K562 (cell line): ENCODE results near the gene A1BG. TPM values are rescaled to one million over a fixed set of nuclear protein-coding genes. Genes with fewer than 3 reads are reported as not detected.

Experiments used
- ARID1B ChIP-seq: fragments of 450-650 bp; IDR thresholded peaks from 2 replicates; pipeline ENCODE4 v1.6.1; 2016; ENCODE audit warnings: antibody characterized with exemption, mild to moderate bottlenecking, inconsistent platforms
- BACH1 ChIP-seq: fragments of 200-800 bp; sonication (Bioruptor generic); IDR thresholded peaks from 2 replicates; pipeline ENCODE4 v1.6.1; 2016; ENCODE audit warnings: missing genetic modification characterization, missing compliant biosample characterization
- BRD4 ChIP-seq: fragments of 200-600 bp; sonication (generic); IDR thresholded peaks from 2 replicates; pipeline ENCODE4 v1.6.1; 2017; ENCODE audit warnings: inconsistent platforms
- CREM ChIP-seq: IDR thresholded peaks from 2 replicates; pipeline ENCODE4 v1.6.1; 2014; ENCODE audit warnings: antibody characterized with exemption, low read depth
- ETS2 ChIP-seq: IDR thresholded peaks from 2 replicates; pipeline ENCODE4 v1.6.1; 2016; ENCODE audit warnings: borderline replicate concordance, missing genetic modification characterization, mild to moderate bottlenecking, moderate library complexity, missing compliant biosample characterization; ENCODE audit not compliant: poor library complexity, severe bottlenecking
- KLF16 ChIP-seq: IDR thresholded peaks from 2 replicates; pipeline ENCODE4 v1.6.1; 2016; ENCODE audit warnings: antibody characterized with exemption
- LARP7 ChIP-seq: fragments of 450-650 bp; IDR thresholded peaks from 2 replicates; pipeline ENCODE4 v1.6.1; 2016
- LCOR ChIP-seq: sonication (generic); formaldehyde crosslinking; IDR thresholded peaks from 2 replicates; pipeline ENCODE4 v1.8.0; 2022; ENCODE audit warnings: mild to moderate bottlenecking, missing genetic modification reagents
- LEF1 ChIP-seq: fragments of 450-650 bp; IDR thresholded peaks from 2 replicates; pipeline ENCODE4 v1.6.1; 2016; ENCODE audit warnings: mild to moderate bottlenecking
- MCM5 ChIP-seq: fragments of 450-650 bp; IDR thresholded peaks from 2 replicates; pipeline ENCODE4 v1.6.1; 2016; ENCODE audit warnings: low read depth
- MIER1 ChIP-seq: fragments of 450-650 bp; IDR thresholded peaks from 2 replicates; pipeline ENCODE4 v1.6.1; 2016; ENCODE audit warnings: antibody characterized with exemption, mild to moderate bottlenecking, low read depth
- NELFE ChIP-seq: IDR thresholded peaks from 2 replicates; pipeline ENCODE4 v1.6.1; 2011; ENCODE audit warnings: mild to moderate bottlenecking; ENCODE audit not compliant: insufficient read depth, insufficient read length
- NR2F6 ChIP-seq: fragments of 450-650 bp; formaldehyde crosslinking; IDR thresholded peaks from 2 replicates; pipeline ENCODE4 v1.4.0; 2020; ENCODE audit warnings: mild to moderate bottlenecking
- PML ChIP-seq: IDR thresholded peaks from 2 replicates; pipeline ENCODE4 v1.6.1; 2012; ENCODE audit warnings: low read length, inconsistent platforms
- POLR3A ChIP-seq: IDR thresholded peaks from 2 replicates; pipeline ENCODE4 v1.6.1; 2011; ENCODE audit warnings: borderline replicate concordance, mild to moderate bottlenecking, moderate library complexity; ENCODE audit not compliant: insufficient read length, insufficient read depth; ENCODE audit errors: extremely low read depth
- RBM15 ChIP-seq: fragments of 200-400 bp; formaldehyde crosslinking; IDR thresholded peaks from 2 replicates; pipeline ENCODE4 v1.6.1; 2018; ENCODE audit warnings: mild to moderate bottlenecking, low read length, moderate library complexity; ENCODE audit not compliant: insufficient read depth
- SIRT6 ChIP-seq: IDR thresholded peaks from one replicate; pipeline ENCODE4 v1.6.1; 2012; ENCODE audit warnings: low read depth, mild to moderate bottlenecking, control low read depth, inconsistent platforms, low read length, moderate library complexity
- SREBF1 ChIP-seq: fragments of 150-350 bp; IDR thresholded peaks from 2 replicates; pipeline ENCODE4 v1.6.1; 2014; ENCODE audit warnings: antibody characterized with exemption, low read depth, low read length, borderline replicate concordance
- SRSF3 ChIP-seq: fragments of 200-400 bp; formaldehyde crosslinking; IDR thresholded peaks from 2 replicates; pipeline ENCODE4 v1.6.1; 2016; ENCODE audit warnings: mild to moderate bottlenecking, low read length, moderate library complexity; ENCODE audit not compliant: insufficient read depth
- TBP ChIP-seq: optimal IDR thresholded peaks from 2 replicates; pipeline ENCODE3; 2011; ENCODE audit warnings: low read depth, low read length, improper control_type of control experiment
- WHSC1 ChIP-seq: IDR thresholded peaks from one replicate; pipeline ENCODE4 v1.6.1; 2012; ENCODE audit warnings: low read length, control low read depth, inconsistent platforms
- ZKSCAN1 ChIP-seq: fragments of 150-350 bp; IDR thresholded peaks from 2 replicates; pipeline ENCODE4 v1.6.1; 2016; ENCODE audit warnings: low read depth, low read length
- ZNF589 ChIP-seq: fragments of 200-800 bp; sonication (Bioruptor generic); IDR thresholded peaks from 2 replicates; pipeline ENCODE4 v1.6.1; 2016; ENCODE audit warnings: low read depth, missing genetic modification characterization, missing compliant biosample characterization
- ZNF76 ChIP-seq: fragments of 250-450 bp; sonication (Bioruptor Pico); IDR thresholded peaks from 2 replicates; pipeline ENCODE4 v1.4.0; 2020; ENCODE audit warnings: mild to moderate bottlenecking, moderate library complexity, borderline replicate concordance
- polyA plus RNA-seq, 8 experiments: library from polyadenylated mRNA; depleted of rRNA in 4 of 8; stranded (reverse) in 5 of 8; unstranded in 3 of 8; fragments of >200 nt; fragmentation: Nextera tagmentation in 2 of 8; fragmentation: Illumina TruSeq in 1 of 8; extraction: Ambion mirVana in 2 of 8; extraction: Trizol in 1 of 8; gene quantifications; 2 replicates each; pipeline versions ENCODE4 v1.2.1 to v1.2.3, GENCODE V29; 2011 to 2014; ENCODE audit warnings: inconsistent platforms in 1 of 8, missing spikeins in 1 of 8
- total RNA-seq, 7 experiments: library from RNA; depleted of rRNA in 6 of 7; stranded (reverse); fragments of >200 nt in 6 of 7; fragmentation: Illumina TruSeq in 2 of 7; extraction: Trizol in 2 of 7; gene quantifications; 2 replicates each; pipeline versions ENCODE4 v1.2.1 to v1.2.3, GENCODE V29; 2011 to 2021; ENCODE audit warnings: low replicate concordance in 1 of 7
- TF ChIP-seq, protein P1 (sequence below): fragments of 250-450 bp; sonication (Bioruptor Pico); IDR thresholded peaks from 2 replicates; pipeline ENCODE4 v1.9.0; 2021; ENCODE audit warnings: mild to moderate bottlenecking
- TF ChIP-seq, protein P2 (sequence below): fragments of 450-650 bp; IDR thresholded peaks from 2 replicates; pipeline ENCODE4 v1.6.1; 2016; ENCODE audit warnings: missing biosample characterization, missing genetic modification characterization
- TF ChIP-seq, protein P3 (sequence below): fragments of 150-350 bp; conservative IDR thresholded peaks from 2 replicates; pipeline ENCODE4 v1.6.1; 2014; ENCODE audit warnings: low read length

Gene A1BG
- total and polyA plus RNA-seq, 9 of the 15 experiments (the other 6 are each of a cell fraction or from before 2014, with no cell fraction given) = 0.10 to 19.8 (median 2.6) TPM

DNA sequence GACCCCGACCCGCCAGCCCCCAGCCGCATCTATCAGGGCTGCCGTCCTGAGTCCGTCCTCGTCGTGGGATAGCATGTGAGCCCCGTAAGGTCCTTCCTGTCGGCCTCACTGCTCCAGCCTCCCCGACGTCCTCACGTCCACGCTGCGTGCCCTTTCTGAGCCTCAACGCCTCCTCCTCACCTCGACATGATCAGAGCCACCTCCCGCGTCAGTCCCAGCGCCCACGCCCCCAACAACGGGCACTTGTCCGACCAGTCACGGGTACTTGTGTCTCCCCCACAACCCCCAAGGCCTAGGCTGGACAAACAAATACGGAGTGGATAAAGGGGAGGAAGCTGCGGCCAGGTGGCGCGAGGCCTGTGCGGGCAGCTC, 8.6 kb upstream of the A1BG start (continued):
- TF ChIP-seq LCOR = 0 out of 2 replicates have a peak, but pooled peaks have one; percentile 44
- no peak for TF ChIP-seq SIRT6
- no peak for TF ChIP-seq ZKSCAN1
- TF ChIP-seq, protein P1, sequence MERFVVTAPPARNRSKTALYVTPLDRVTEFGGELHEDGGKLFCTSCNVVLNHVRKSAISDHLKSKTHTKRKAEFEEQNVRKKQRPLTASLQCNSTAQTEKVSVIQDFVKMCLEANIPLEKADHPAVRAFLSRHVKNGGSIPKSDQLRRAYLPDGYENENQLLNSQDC (CRISPR knock-in tag) = no peak
- TF ChIP-seq PML = no peak
- no peak for TF ChIP-seq RBM15
- no peak for TF ChIP-seq SREBF1
- TF ChIP-seq CREM = peak; percentile 60
- TF ChIP-seq TBP = no peak
- TF ChIP-seq MIER1 = no peak
- no peak; the same call in 1 of the 2 replicates for TF ChIP-seq ZNF589 (CRISPR knock-in tag)
- TF ChIP-seq NR2F6 (CRISPR knock-in tag) = no peak
- TF ChIP-seq, protein P2, sequence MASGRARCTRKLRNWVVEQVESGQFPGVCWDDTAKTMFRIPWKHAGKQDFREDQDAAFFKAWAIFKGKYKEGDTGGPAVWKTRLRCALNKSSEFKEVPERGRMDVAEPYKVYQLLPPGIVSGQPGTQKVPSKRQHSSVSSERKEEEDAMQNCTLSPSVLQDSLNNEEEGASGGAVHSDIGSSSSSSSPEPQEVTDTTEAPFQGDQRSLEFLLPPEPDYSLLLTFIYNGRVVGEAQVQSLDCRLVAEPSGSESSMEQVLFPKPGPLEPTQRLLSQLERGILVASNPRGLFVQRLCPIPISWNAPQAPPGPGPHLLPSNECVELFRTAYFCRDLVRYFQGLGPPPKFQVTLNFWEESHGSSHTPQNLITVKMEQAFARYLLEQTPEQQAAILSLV = no peak
- TF ChIP-seq, protein P3, sequence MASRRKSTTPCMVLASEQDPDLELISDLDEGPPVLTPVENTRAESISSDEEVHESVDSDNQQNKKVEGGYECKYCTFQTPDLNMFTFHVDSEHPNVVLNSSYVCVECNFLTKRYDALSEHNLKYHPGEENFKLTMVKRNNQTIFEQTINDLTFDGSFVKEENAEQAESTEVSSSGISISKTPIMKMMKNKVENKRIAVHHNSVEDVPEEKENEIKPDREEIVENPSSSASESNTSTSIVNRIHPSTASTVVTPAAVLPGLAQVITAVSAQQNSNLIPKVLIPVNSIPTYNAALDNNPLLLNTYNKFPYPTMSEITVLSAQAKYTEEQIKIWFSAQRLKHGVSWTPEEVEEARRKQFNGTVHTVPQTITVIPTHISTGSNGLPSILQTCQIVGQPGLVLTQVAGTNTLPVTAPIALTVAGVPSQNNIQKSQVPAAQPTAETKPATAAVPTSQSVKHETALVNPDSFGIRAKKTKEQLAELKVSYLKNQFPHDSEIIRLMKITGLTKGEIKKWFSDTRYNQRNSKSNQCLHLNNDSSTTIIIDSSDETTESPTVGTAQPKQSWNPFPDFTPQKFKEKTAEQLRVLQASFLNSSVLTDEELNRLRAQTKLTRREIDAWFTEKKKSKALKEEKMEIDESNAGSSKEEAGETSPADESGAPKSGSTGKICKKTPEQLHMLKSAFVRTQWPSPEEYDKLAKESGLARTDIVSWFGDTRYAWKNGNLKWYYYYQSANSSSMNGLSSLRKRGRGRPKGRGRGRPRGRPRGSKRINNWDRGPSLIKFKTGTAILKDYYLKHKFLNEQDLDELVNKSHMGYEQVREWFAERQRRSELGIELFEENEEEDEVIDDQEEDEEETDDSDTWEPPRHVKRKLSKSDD = no peak
- TF ChIP-seq BACH1 (tag) = no peak
- peak; percentile 39; the same call in 1 of the 2 replicates for TF ChIP-seq LEF1
- TF ChIP-seq MCM5 = no peak
- TF ChIP-seq KLF16 = no peak
- no peak for TF ChIP-seq ZNF76 (CRISPR knock-in tag)
- TF ChIP-seq SRSF3 = 0 out of 2 replicates have a peak, but pooled peaks have one; percentile 68
- TF ChIP-seq WHSC1 = no peak
- peak; percentile 66; the same call in 1 of the 2 replicates for TF ChIP-seq LARP7
- peak; percentile 86; the same call in 1 of the 2 replicates for TF ChIP-seq BRD4
- TF ChIP-seq ARID1B = peak; percentile 41; the same call in 1 of the 2 replicates
- no peak for TF ChIP-seq ETS2 (tag)
- no peak for TF ChIP-seq POLR3A
- no peak for TF ChIP-seq NELFE
